Stimulated activated memory B cell treated with anti-CD40 and anti-IgM and Interleukin-4, amounts not matched to agents 10 μg/mL and 1 μg/mL and 100 μg/mL, for 72 hours (primary cell): ENCODE data around the gene SPARC.
A peak's percentile ranks its signal among the peaks of the same experiment; 100 is the strongest.
"Not testable (repeated sequence)": the region's sequence is repeated elsewhere in the genome, so short reads cannot be mapped to it uniquely, and the experiment has no call there.

ENCODE experiments used
- ATAC-seq: fragments of 150-1000 bp; cut with Tn5 transposase; 2 replicates; pipeline ENCODE4 v1.10.0; 2021
- H3K27ac Mint-ChIP-seq: one replicate; pipeline ENCODE4 v1.8.0; 2022; ENCODE audit warnings: mild to moderate bottlenecking, mixed read lengths
- H3K27me3 Mint-ChIP-seq: one replicate; pipeline ENCODE4 v1.8.0; 2022; ENCODE audit warnings: mixed read lengths
- H3K36me3 Mint-ChIP-seq: one replicate; pipeline ENCODE4 v1.8.0; 2022; ENCODE audit warnings: mixed read lengths
- H3K4me1 Mint-ChIP-seq: one replicate; pipeline ENCODE4 v1.8.0; 2022; ENCODE audit warnings: mixed read lengths
- H3K4me3 Mint-ChIP-seq: one replicate; pipeline ENCODE4 v1.8.0; 2022; ENCODE audit warnings: mild to moderate bottlenecking, moderate library complexity, mixed read lengths
- H3K9me3 Mint-ChIP-seq: one replicate; pipeline ENCODE4 v1.8.0; 2022; ENCODE audit warnings: mixed read lengths

Gene SPARC

DNA sequence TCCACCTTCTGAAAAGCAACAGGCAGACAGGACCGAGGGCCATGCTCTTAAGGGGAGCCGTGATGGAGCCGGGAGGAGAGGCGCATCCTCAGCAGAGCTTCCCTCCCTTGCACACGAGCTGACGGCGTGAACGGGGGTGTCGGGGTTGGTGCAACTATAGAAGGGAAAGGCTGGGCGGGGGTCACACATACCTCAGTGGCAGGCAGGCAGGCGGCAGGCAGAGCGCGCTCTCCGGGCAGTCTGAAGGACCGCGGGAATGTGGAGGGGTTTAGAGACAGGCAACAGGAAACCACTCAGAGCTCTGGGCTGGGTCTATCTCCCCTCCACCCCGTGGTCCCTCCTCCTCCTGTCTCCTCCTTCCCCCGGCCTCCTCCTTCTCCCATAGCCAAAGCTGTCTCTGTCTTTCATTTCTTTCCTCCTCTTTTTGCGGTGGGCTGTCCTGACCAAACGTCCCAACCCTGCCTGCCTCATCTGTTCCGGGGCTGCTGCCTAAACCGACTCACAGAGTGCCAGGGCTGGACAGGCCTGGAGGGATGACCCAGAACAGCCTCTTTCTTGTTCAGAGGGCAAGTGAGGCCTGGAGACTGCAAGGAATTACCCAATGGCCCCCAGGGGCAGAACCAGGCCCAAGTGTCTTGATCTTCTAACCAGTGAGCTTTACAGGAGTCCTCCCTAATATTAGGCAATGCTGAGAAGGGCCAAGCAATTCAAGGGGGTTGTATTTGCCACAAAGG is at the start of gene SPARC:
Gene SPARC, minus strand, starts transcription at position 242 of the 734 bp plus-strand sequence. CDS start 10,727 bp downstream, outside the sequence.
- H3K27me3 Mint-ChIP-seq, result peaks cover 36% of the 10 kb centered on the region
- ATAC-seq, result peak; percentile 24
- no peaks in the 10 kb centered on the region for H3K9me3 Mint-ChIP-seq
- peaks cover 11% of the 10 kb centered on the region for H3K4me1 Mint-ChIP-seq
- peak within 1 kb of the TSS; percentile 8 for H3K4me3 Mint-ChIP-seq
- no peak within 1 kb of the TSS for H3K27ac Mint-ChIP-seq
- H3K36me3 Mint-ChIP-seq, result no peaks in the 10 kb centered on the region

DNA sequence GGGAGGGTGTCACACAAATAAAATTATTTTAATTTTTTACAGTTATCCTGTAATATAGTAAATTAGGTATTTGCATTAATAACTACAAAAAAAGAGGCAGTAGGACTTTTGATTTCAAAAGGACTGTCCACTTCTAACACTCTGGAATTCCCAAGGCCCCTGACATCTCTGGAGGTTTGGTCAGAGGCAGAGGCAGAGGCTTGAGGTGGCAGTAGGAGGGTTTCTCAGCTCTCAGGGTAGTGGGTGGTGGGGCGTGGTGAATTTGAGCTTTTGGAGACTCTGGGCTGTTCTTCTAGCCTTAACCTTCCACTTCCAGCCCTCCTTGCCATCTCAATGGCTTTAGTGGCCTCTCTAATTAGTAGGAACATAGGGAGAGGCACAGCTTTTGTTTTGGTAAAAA is 48.9 kb upstream of the SPARC start:
- H3K9me3 Mint-ChIP-seq, result no peaks in the 10 kb centered on the region
- no peak for ATAC-seq
- H3K4me3 Mint-ChIP-seq, result no peak overlapping the region
- H3K4me1 Mint-ChIP-seq, result peaks cover 10% of the 10 kb centered on the region
- H3K36me3 Mint-ChIP-seq, result peaks cover 35% of the 10 kb centered on the region
- no peak overlapping the region for H3K27ac Mint-ChIP-seq
- H3K27me3 Mint-ChIP-seq, result no peaks in the 10 kb centered on the region

GRCh38 chr5:151734064-151734408 is 47.3 kb upstream of the SPARC start:
- Mint-ChIP-seq H3K36me3 (peaks cover 41% of the 10 kb centered on the region), H3K4me3 (no peak overlapping the region), H3K27me3 (no peaks in the 10 kb centered on the region)

DNA sequence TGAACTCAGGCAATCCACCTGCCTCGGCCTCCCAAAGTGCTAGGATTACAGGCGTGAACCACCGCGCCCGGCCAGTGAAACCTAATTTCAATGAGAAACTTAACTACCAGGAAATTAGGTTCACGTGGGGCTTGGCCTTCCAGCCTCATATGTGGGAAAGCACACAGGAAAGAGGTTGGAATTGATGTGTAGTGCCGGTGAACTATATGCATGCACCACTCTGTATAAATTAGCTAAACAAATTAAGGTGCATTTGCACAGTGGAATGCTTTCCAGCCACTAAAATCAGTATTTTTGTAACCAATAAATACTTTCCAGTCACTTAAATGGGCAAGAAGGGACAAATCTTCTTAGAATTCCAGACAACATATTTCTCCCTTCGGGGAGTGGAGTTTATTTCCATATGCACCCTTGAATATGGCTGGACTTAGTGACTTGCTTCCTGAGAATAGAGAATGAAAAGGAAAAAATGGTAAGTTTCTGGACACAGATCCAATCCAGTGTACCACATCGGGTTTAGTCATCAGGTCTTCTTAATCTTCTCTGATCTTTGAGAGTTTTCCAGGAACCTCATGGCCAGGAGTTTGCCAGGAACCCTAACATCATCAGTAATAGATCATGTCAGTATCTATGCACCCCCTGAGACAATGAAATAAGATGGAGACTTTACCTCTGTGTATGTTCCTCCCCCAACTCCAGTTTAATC is 46.8 kb upstream of the SPARC start:
- no peaks in the 10 kb centered on the region for H3K4me1 Mint-ChIP-seq
- H3K36me3 Mint-ChIP-seq, result peaks cover 42% of the 10 kb centered on the region
- no peaks in the 10 kb centered on the region for H3K27me3 Mint-ChIP-seq
- no peak overlapping the region for H3K4me3 Mint-ChIP-seq
- no peak for ATAC-seq
- no peak overlapping the region for H3K27ac Mint-ChIP-seq
- H3K9me3 Mint-ChIP-seq, result peaks cover 2% of the 10 kb centered on the region

More at GRCh38 chr5:151734064-151734408, 47.3 kb upstream of the SPARC start:
- H3K9me3 Mint-ChIP-seq, result peaks cover 2% of the 10 kb centered on the region
- H3K4me1 Mint-ChIP-seq, result no peaks in the 10 kb centered on the region
- no peak overlapping the region for H3K27ac Mint-ChIP-seq
- ATAC-seq, result no peak

GRCh38 chr5:151730381-151730780 is 43.7 kb upstream of the SPARC start:
- Mint-ChIP-seq H3K4me1 (no peaks in the 10 kb centered on the region), H3K9me3 (peaks cover 2% of the 10 kb centered on the region), H3K27me3 (no peaks in the 10 kb centered on the region), H3K27ac (no peak overlapping the region), H3K36me3 (peaks cover 39% of the 10 kb centered on the region), H3K4me3 (no peak overlapping the region)
- no peak for ATAC-seq

- H3K36me3 Mint-ChIP-seq, result peaks cover 39% of the 10 kb centered on the region
- H3K9me3 Mint-ChIP-seq, H3K4me1 Mint-ChIP-seq, H3K27me3 Mint-ChIP-seq, H3K27ac Mint-ChIP-seq, ATAC-seq, H3K4me3 Mint-ChIP-seq: not testable (repeated sequence)
Observed at GRCh38 chr5:151729597-151729996, 42.9 kb upstream of the SPARC start.

- Mint-ChIP-seq H3K4me1 (peaks cover 28% of the 10 kb centered on the region), H3K27me3 (no peaks in the 10 kb centered on the region), H3K4me3 (no peak overlapping the region), H3K27ac (no peak overlapping the region), H3K9me3 (no peaks in the 10 kb centered on the region), H3K36me3 (peaks cover 10% of the 10 kb centered on the region)
- no peak for ATAC-seq
Observed at GRCh38 chr5:151724360-151724759, 37.6 kb upstream of the SPARC start.

- Mint-ChIP-seq H3K9me3 (no peaks in the 10 kb centered on the region), H3K4me1 (peaks cover 28% of the 10 kb centered on the region), H3K27ac (peak overlapping the region; percentile 86), H3K36me3 (no peaks in the 10 kb centered on the region), H3K4me3 (no peak overlapping the region), H3K27me3 (no peaks in the 10 kb centered on the region)
- ATAC-seq, result no peak
Observed at GRCh38 chr5:151722546-151722945, 35.8 kb upstream of the SPARC start.

GRCh38 chr5:151721812-151722391 is 35.2 kb upstream of the SPARC start:
- Mint-ChIP-seq H3K36me3 (no peaks in the 10 kb centered on the region), H3K27me3 (no peaks in the 10 kb centered on the region), H3K4me3 (no peak overlapping the region), H3K9me3 (no peaks in the 10 kb centered on the region), H3K4me1 (peaks cover 28% of the 10 kb centered on the region), H3K27ac (peak overlapping the region; percentile 86)
- peak; percentile 52 for ATAC-seq

GRCh38 chr5:151721087-151721646 is 34.5 kb upstream of the SPARC start:
- H3K36me3 Mint-ChIP-seq, result no peaks in the 10 kb centered on the region
- no peaks in the 10 kb centered on the region for H3K9me3 Mint-ChIP-seq
- H3K27me3 Mint-ChIP-seq, result no peaks in the 10 kb centered on the region
- H3K27ac Mint-ChIP-seq, result peak overlapping the region; percentile 86
- peak; percentile 94 for ATAC-seq
- H3K4me3 Mint-ChIP-seq, result no peak overlapping the region
- peaks cover 28% of the 10 kb centered on the region for H3K4me1 Mint-ChIP-seq

DNA sequence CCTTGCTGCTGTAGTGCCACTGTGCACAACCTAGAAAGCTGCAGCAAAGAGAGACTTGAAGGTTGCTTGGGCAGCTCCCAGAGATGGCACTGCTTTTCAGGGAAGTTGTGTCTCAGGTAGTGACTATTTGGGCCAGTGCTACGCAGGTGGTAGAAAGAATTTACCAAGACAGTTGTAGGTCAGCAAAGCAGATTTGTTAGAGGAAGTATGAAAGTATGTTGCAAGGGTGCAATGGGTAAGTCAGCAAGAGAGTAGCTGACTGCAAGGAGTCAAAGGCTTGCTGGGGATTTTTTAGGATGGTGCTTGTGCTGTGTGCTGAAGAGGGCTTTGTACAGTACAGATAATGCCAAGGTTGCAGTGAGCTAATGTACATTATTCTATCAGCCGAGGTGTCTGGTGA is 33.5 kb upstream of the SPARC start:
- Mint-ChIP-seq H3K4me3 (no peak overlapping the region), H3K36me3 (peaks cover under 1% of the 10 kb centered on the region), H3K4me1 (peaks cover 28% of the 10 kb centered on the region), H3K27me3 (peaks cover 2% of the 10 kb centered on the region), H3K9me3 (no peaks in the 10 kb centered on the region), H3K27ac (peak overlapping the region; percentile 86)
- no peak for ATAC-seq

- Mint-ChIP-seq H3K4me3 (no peak overlapping the region), H3K27me3 (peaks cover 9% of the 10 kb centered on the region), H3K27ac (peak overlapping the region; percentile 86), H3K36me3 (peaks cover 8% of the 10 kb centered on the region), H3K9me3 (no peaks in the 10 kb centered on the region), H3K4me1 (peaks cover 28% of the 10 kb centered on the region)
- no peak for ATAC-seq
Observed at GRCh38 chr5:151719228-151720000, 32.7 kb upstream of the SPARC start.

DNA sequence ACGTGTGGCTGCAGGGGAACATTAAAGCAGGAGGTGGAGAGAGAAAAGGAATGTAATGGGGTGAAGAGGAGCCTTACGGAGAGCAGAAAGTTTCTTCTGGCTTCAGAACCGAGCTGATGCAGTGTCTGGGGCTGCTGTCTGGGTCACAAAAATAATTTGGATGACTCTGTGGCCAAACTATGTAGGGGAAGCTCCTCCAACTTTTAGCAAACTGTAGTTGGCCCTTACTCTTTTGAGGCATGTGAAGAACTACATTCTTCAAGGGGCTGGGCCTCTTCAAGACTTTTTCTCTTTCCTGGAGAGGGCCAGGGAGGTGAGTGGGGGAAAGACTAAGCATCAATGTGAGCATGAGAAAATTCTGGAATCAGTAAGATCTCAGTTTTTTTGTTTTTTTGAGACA is 31.9 kb upstream of the SPARC start:
- Mint-ChIP-seq H3K27me3 (peaks cover 9% of the 10 kb centered on the region), H3K4me3 (no peak overlapping the region), H3K4me1 (peaks cover 28% of the 10 kb centered on the region), H3K27ac (no peak overlapping the region), H3K36me3 (peaks cover 11% of the 10 kb centered on the region), H3K9me3 (no peaks in the 10 kb centered on the region)
- ATAC-seq, result no peak

DNA sequence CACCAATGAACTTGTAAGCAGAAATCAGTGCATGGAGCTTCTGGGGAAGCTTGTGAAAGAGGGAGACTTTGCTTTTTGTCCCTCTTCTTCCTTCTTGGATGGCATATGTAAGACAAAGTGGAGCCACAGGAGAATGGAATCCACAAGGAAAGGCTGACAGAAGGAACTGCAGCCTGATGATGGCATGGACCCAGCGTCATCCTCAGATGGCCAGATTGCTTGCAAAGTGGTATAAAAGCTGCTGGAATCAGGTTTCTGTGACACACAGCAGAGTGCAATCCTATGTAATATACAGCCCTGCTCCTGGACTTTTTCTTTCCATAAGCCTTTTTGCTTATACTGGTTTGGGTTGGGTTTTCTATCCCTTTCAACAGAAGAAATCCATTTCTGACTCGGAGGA is 31.4 kb upstream of the SPARC start:
- no peak overlapping the region for H3K27ac Mint-ChIP-seq
- no peak overlapping the region for H3K4me3 Mint-ChIP-seq
- peaks cover 11% of the 10 kb centered on the region for H3K36me3 Mint-ChIP-seq
- ATAC-seq, result no peak
- H3K4me1 Mint-ChIP-seq, result peaks cover 28% of the 10 kb centered on the region
- peaks cover 9% of the 10 kb centered on the region for H3K27me3 Mint-ChIP-seq
- H3K9me3 Mint-ChIP-seq, result no peaks in the 10 kb centered on the region

DNA sequence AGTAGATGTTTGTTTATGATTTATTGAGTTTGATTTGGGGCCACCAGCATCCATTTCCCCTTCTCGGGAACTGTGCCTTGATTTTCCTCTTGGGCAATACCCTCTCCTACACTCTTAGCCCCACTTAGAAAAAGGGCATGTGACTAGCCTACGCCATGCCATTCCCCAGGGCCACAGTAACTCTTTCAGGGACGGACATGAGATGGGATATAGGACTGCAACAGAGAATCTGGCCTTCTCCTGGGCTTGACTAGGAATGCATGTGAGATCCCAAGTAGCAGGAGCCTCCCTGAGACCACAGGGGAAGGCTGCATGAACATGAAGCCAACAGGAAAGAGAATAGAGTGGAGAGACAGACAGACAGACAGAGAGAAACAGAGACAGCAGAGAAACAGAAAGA is 30.7 kb upstream of the SPARC start:
- peaks cover 1% of the 10 kb centered on the region for H3K9me3 Mint-ChIP-seq
- ATAC-seq, result no peak
- no peak overlapping the region for H3K4me3 Mint-ChIP-seq
- H3K27me3 Mint-ChIP-seq, result peaks cover 16% of the 10 kb centered on the region
- peaks cover 25% of the 10 kb centered on the region for H3K4me1 Mint-ChIP-seq
- H3K36me3 Mint-ChIP-seq, result peaks cover 11% of the 10 kb centered on the region
- H3K27ac Mint-ChIP-seq, result no peak overlapping the region
